SKM-1 treated with dmso at 0.1 percent for 144 hours (cell line): ENCODE results near the gene FAM170B.

Experiments used
- DNase-seq: peaks from one replicate; lab custom pipeline; 2025; ENCODE audit not compliant: unreplicated experiment; lab: John Stamatoyannopoulos, UW

Gene FAM170B

GRCh38 chr10:49133706-49134248 is at the start of gene FAM170B:
Gene FAM170B (minus strand): TSS chr10:49134021. CDS start chr10:49133918, 103 bp downstream.
- DNase-seq, result no peak

- no peak for DNase-seq
Observed at GRCh38 chr10:49182776-49183175, 49.0 kb upstream of the FAM170B start.

GRCh38 chr10:49180444-49180860 is 46.6 kb upstream of the FAM170B start:
- no peak for DNase-seq

DNA sequence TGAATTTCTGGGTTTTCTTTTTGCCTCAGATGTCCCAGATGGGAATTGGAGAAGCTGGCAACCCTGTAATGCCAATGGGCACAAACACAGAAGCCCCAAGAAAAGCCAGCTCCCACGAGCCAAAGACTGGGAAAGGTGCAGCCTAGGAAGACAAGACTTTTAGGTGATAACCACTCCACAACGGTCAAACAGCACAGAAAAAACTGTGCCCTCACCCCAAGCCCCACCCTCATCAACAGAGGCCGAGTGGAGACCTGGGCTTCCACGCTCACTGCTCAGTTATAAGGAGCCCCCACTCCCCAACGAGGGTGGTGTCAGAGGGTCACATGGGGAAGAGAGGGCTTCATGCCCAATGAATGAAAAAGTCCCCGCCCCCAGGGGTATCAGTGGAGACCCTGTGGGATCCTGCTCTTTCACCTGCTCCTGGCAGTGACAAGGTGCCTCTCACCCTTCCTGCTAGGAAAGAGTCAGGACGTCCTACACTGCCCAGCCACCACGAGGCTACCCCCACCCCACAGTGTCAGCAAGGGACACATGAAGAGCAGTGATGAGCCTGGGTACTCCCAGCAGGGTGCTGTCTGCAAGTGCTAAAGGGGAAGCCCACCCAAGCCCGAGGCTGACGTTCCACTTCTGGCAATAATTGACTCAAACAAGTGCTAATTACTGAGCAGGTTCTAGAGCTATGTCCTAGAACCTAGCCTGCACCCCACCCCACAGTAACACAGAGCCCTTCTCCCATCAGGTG is 46.0 kb upstream of the FAM170B start:
- no peak for DNase-seq

- DNase-seq, result no peak
Observed at GRCh38 chr10:49178489-49179471, 45.0 kb upstream of the FAM170B start.

- no peak for DNase-seq
Observed at GRCh38 chr10:49177391-49178355, 43.9 kb upstream of the FAM170B start.

DNA sequence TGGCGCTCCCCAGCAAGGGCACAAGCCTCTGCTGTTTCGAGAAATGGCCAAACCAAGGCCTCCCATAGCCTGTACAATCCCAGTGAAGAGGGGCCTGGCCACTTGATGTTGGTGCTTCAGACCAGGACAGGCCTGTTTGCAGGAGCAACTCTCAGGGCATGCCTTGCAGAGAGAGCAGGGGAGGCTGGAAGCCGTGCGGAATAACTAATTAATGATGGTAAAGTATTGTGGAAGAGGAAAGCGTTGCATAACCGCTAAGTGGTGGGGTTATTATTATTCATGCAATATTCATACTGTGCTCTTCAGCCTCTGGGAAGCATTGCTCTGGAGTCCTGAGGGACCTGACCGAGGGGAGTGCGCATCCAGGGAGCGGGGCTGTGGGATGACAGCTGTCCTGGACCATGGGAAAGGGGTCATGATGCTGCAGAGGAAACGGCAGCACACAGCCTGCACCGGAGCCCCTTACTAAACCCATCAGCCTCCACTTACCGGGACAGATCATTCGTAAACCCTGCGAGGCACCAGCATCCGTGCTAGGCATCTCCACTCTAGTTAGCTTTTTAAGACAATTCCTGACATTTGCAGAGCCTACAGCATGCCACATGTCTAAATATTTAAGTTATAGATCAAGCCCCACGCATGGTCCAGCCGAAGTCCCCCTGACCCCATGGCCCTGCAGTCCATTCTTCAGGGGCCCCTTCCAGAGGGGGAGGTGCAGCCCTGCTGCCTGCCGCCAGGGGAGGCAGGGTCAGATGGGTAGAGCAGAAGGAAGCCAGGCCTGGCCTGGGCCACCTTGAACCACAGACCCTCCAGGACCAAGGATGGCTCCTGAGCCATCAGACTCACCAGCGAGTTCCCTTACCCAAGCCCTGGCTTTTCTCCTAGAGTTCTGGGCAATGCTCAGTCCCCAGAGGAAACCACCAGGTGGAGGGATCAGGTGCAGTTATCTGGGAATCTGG is 42.8 kb upstream of the FAM170B start:
- no peak for DNase-seq

DNA sequence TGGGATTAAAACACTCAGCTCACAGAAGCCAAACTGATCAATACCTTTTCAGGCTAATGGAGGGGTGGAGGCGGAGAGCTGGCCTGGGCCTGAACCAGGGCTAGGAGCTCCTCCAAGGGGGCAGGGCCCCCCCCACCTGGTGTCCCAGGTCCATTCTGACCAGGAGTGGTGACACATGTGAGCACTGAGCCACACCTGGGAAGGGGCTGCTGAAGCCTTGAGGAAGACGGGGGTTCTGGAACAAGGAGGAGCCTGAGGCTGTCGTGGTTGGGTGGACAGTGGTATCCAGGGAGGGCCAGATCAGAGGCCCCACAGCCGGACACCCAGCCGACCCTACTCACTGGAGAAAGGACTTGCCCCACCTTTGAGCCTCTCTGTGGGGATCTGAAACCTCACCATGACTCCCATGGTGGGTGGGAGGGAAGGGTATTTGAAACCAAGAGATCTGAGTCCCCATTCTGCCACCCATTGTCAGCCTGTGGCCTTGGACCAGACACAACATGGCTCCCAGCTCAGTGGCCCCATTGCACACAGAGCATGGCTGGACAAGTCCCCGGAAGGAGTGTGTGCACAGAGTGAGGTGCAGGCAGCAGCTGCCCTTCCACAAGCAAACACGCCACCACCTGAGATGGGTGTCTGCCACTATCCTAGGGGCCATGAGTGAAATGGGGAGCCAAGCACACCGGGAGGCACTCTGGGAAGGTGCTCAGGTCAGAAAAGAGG is 41.9 kb upstream of the FAM170B start:
- DNase-seq, result no peak

DNA sequence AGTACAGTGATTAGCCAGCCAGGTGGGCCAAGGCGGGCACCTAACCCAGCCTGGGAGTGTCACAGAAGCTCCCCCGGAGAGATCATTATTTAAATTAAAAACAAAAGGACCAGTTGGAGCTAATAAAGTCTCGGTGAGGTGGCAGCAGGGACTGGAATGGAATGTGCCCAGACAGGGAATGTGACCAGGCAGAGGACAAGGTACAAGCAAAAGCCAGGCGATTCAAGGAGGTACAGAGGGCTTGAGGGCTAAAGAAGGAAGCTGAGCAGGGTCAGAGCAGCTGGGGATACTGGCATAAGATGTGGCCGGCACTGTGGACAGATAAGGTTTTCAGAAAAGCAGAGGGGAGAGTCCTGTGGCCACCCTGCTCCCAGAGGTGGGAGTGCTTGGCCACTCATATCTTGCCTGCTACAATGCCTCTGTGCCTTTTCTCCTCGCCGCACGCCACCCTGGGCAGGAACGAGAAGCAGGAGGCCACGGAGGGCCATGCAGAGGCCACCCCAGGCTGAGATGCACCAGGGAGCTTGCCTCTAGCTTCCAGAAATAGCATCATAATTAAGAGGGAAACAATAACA is 41.2 kb upstream of the FAM170B start:
- no peak for DNase-seq

DNA sequence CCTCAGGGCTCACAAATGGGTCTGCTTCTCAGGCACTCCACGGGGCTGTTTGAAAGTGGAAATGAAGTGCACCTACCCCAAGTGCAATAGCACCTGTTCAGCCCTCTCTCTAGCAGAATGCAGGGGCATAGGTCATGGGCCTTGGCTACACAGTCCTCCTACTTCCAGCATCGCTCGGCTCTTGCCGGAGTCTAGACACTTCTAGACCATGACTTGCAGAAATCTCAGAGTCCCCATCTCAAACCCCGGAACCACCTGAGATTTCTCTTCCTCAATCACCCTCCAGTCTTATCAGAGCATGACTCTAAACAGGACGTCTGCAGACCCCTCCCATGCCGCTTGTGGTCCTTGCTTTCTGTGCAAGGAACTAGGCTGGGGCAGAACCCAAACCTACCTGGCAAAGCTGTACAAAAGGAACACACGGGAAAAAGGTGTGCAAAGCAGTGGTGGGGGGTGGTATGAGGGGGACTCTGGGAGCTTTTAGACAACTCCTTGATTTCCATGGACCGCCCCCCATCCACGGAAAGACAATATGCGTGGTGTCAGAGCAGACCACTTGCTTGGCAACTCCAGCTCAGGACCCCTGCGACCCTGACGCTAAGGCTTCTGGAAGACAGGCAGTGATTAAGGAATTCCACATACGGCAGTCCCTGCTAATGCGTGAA is 40.6 kb upstream of the FAM170B start:
- DNase-seq, result no peak

DNA sequence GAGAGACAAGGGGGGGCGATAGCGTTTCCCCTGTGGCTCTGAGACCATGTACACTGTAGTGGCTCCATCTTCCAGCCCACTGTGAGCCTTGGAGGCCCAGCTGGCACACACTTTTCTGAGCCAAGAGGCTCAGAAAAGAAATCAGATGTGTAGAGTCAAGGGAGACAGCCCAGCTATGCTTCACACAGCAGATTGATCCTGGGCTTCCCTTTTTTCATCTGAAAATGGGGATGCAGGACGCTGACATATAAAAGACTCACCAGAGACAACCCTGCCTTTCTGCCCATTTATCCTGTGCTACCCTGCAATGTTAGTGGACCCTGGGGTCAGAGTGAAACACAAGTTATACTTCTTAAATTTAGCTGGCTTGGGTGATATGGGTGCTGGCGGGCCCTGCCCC is 40.0 kb upstream of the FAM170B start:
- DNase-seq, result no peak

DNA sequence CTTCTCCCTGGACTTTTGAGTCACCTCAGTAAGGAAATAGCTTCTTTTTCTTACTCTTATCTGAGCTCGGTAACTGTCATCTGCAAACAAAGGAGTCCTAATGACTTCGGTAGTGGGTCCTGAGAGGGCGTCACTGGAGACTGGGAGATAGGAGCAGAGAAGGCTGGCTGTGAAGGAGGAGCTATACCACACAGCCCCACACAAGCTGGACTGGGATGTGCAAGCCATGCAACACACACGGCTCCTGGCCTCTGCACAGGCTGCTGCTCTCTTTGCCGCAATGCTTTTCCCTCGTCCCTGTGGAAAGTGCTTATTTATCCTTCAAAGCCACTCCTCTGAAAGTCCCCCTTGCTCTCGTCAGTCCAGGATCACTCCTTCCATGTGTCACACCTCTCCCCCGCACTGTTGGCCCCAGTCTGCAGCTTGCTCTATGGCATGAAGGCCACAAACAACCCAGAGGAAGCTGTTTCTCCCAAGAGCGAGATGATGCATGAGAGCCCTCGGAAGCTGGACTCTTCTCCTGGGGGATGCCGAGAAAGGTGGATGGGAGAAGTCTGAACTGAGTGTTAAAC is 39.5 kb upstream of the FAM170B start:
- DNase-seq, result no peak

DNA sequence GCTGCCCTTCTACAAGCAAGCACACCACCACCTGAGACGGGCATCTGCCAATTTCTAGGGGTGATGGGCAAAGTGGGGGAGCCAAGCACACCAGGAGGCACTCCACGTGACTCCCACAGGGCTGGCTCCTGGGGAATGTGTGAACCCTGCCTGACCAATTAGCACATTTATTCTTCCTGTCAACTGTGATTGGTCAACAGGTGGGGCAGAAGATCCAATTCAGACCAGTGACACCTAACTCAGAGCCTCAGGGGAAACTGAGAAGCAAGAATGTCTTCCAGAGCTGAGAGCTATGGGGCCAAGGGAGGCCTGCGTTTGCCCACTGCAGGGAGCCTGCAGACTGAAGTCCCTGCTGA is 38.9 kb upstream of the FAM170B start:
- no peak for DNase-seq

- DNase-seq, result no peak
Observed at GRCh38 chr10:49172061-49172776, 38.4 kb upstream of the FAM170B start.

DNA sequence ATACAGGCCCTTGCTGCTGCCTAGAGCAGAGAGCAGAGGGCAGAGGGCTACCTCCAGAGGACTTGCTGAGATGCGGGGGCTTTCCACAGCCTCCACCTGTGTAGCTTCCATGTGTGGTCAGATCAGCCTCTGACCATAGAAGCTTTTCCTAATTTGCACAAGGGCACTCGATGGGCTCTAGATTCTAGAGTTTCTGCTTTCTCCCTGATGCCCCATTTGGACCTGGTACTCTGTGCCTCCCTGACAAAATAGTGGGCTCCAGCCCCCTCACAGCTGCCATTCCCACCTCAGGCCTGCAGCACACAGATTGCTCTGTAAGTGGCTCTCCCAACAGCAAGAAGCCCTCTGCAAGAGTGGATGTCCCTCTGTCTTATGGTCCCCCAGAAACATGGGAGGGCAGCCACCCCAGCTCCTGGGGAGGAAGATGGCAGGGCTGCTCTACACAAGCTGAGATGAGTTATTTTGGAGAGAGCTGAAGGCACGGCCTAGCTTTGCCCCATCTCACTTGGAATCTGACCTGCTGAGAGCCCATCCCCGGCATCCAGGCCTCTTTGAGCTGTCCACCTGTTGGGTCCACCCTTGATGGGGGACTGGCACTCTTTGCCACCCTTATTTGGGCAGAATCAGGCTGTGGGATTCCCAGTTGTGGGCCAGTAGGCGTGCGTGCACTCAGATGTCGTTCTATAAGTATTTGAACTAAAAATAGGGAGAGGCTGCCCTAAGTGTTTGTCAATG is 37.7 kb upstream of the FAM170B start:
- DNase-seq, result no peak

- no peak for DNase-seq
Observed at GRCh38 chr10:49170632-49171325, 37.0 kb upstream of the FAM170B start.
